H9 (cell line): ENCODE results near the gene ANP32B. TPM values are rescaled to one million over a fixed set of nuclear protein-coding genes. Genes with fewer than 3 reads are reported as not detected.

Source experiments
- DNase-seq: peaks from one replicate; pipeline ENCODE4 v3.0.0-alpha.2; 2017
- H2AFZ ChIP-seq: one replicate; pipeline ENCODE4 v1.6.1; 2013; ENCODE audit warnings: mild to moderate bottlenecking, low read length, control low read depth, moderate library complexity
- H2AK5ac ChIP-seq: 2 replicates; pipeline ENCODE4 v1.6.1; 2013; ENCODE audit warnings: low read length, control low read depth, mixed read lengths; ENCODE audit not compliant: insufficient read length
- H2BK120ac ChIP-seq: one replicate; pipeline ENCODE4 v1.6.1; 2013; ENCODE audit warnings: low read depth, mild to moderate bottlenecking, low read length, control low read depth, inconsistent platforms; ENCODE audit not compliant: poor library complexity, severe bottlenecking
- H2BK12ac ChIP-seq: 2 replicates; pipeline ENCODE4 v1.6.1; 2013; ENCODE audit warnings: low read length, control low read depth, mixed read lengths, low read depth; ENCODE audit not compliant: insufficient read length
- H2BK15ac ChIP-seq: 2 replicates; pipeline ENCODE4 v1.6.1; 2013; ENCODE audit warnings: low read depth, low read length, control low read depth
- H2BK20ac ChIP-seq: one replicate; pipeline ENCODE4 v1.6.1; 2013; ENCODE audit warnings: low read depth, mild to moderate bottlenecking, low read length, control low read depth, inconsistent platforms; ENCODE audit not compliant: poor library complexity, severe bottlenecking
- H2BK5ac ChIP-seq: 2 replicates; pipeline ENCODE4 v1.6.1; 2013; ENCODE audit warnings: low read length, control low read depth, mixed read lengths; ENCODE audit not compliant: insufficient read length
- H3K14ac ChIP-seq: 2 replicates; pipeline ENCODE4 v1.6.1; 2013; ENCODE audit warnings: low read length, control low read depth; ENCODE audit not compliant: insufficient read depth
- H3K18ac ChIP-seq: 2 replicates; pipeline ENCODE4 v1.6.1; 2013; ENCODE audit warnings: low read depth, mild to moderate bottlenecking, mixed read lengths, low read length, control low read depth; ENCODE audit not compliant: insufficient read length
- H3K23ac ChIP-seq: 2 replicates; pipeline ENCODE4 v1.6.1; 2013; ENCODE audit warnings: low read length, control low read depth, mixed read lengths, low read depth; ENCODE audit not compliant: insufficient read length
- H3K23me2 ChIP-seq: 2 replicates; pipeline ENCODE4 v1.6.1; 2013; ENCODE audit warnings: low read depth, mild to moderate bottlenecking, mixed read lengths, low read length, control low read depth; ENCODE audit not compliant: insufficient read length, poor library complexity, severe bottlenecking
- H3K27ac ChIP-seq: 2 replicates; pipeline ENCODE4 v1.5.1; 2013; ENCODE audit warnings: low read length, control low read depth, mixed read lengths, low read depth; ENCODE audit not compliant: insufficient read length
- H3K27me3 ChIP-seq: 2 replicates; pipeline ENCODE4 v1.6.1; 2013; ENCODE audit warnings: low read length, control low read depth, inconsistent platforms; ENCODE audit not compliant: insufficient read depth
- H3K4ac ChIP-seq: 2 replicates; pipeline ENCODE4 v1.6.1; 2013; ENCODE audit warnings: low read depth, mild to moderate bottlenecking, control low read depth, inconsistent platforms, low read length, moderate library complexity
- H3K4me1 ChIP-seq: 2 replicates; pipeline ENCODE4 v1.6.1; 2013; ENCODE audit warnings: low read length, control low read depth, inconsistent platforms; ENCODE audit not compliant: insufficient read depth
- H3K4me2 ChIP-seq: 2 replicates; pipeline ENCODE4 v1.6.1; 2013; ENCODE audit warnings: low read length, control low read depth, mixed read lengths; ENCODE audit not compliant: insufficient read length, insufficient read depth
- H3K56ac ChIP-seq: 2 replicates; pipeline ENCODE4 v1.6.1; 2013; ENCODE audit warnings: low read depth, mild to moderate bottlenecking, mixed read lengths, low read length, control low read depth; ENCODE audit not compliant: insufficient read length
- H3K79me1 ChIP-seq: 2 replicates; pipeline ENCODE4 v1.6.1; 2013; ENCODE audit warnings: low read depth, mild to moderate bottlenecking, moderate library complexity, low read length, control low read depth, inconsistent platforms; ENCODE audit not compliant: insufficient read depth, poor library complexity, severe bottlenecking
- H3K79me2 ChIP-seq: 2 replicates; pipeline ENCODE4 v1.6.1; 2013; ENCODE audit warnings: low read length, control low read depth, inconsistent platforms; ENCODE audit not compliant: insufficient read depth
- H3K9ac ChIP-seq: 2 replicates; pipeline ENCODE4 v1.6.1; 2013; ENCODE audit warnings: low read length, control low read depth, mixed read lengths; ENCODE audit not compliant: insufficient read length; ENCODE audit errors: extremely low read depth
- H3K9me3 ChIP-seq: one replicate; pipeline ENCODE4 v1.6.1; 2013; ENCODE audit warnings: low read depth, low read length, inconsistent platforms; ENCODE audit not compliant: control insufficient read depth
- H3T11ph ChIP-seq: one replicate; pipeline ENCODE4 v1.6.1; 2013; ENCODE audit warnings: mild to moderate bottlenecking, low read length, control low read depth, inconsistent platforms
- H4K20me1 ChIP-seq: one replicate; pipeline ENCODE4 v1.6.1; 2013; ENCODE audit not compliant: control insufficient read depth, insufficient read length, insufficient read depth
- H4K5ac ChIP-seq: 2 replicates; pipeline ENCODE4 v1.6.1; 2013; ENCODE audit warnings: low read depth, mild to moderate bottlenecking, mixed read lengths, low read length, control low read depth; ENCODE audit not compliant: insufficient read length
- H4K8ac ChIP-seq: replicated peaks from 2 replicates; pipeline ENCODE4 v1.6.1; 2013; ENCODE audit warnings: low read length, control low read depth, mixed read lengths, low read depth; ENCODE audit not compliant: insufficient read length
- H4K91ac ChIP-seq: 2 replicates; pipeline ENCODE4 v1.6.1; 2013; ENCODE audit warnings: low read depth, mild to moderate bottlenecking, moderate library complexity, mixed read lengths, low read length, control low read depth; ENCODE audit not compliant: insufficient read length
- H3K27ac Mint-ChIP-seq, 3 experiments: 2 replicates in 2 of 3; 3 replicates in 1 of 3; pipeline ENCODE4 v1.8.0; 2020 to 2021; ENCODE audit warnings: mixed read lengths in 3 of 3, mild to moderate bottlenecking in 1 of 3, moderate library complexity in 1 of 3
- H3K27me3 Mint-ChIP-seq: 2 replicates; pipeline ENCODE4 v1.8.0; 2021; ENCODE audit warnings: low read depth, mild to moderate bottlenecking, moderate library complexity, mixed read lengths
- H3K36me3 Mint-ChIP-seq, 3 experiments: 2 replicates in 2 of 3; 3 replicates in 1 of 3; pipeline ENCODE4 v1.8.0; 2020 to 2021; ENCODE audit warnings: low read depth in 3 of 3, mixed read lengths in 3 of 3; ENCODE audit not compliant: insufficient read depth in 1 of 3
- H3K4me1 Mint-ChIP-seq, 2 experiments: 2 replicates each; pipeline ENCODE4 v1.8.0; 2020; ENCODE audit warnings: mixed read lengths in 2 of 2
- H3K4me3 Mint-ChIP-seq, 2 experiments: 2 replicates in 1 of 2; 3 replicates in 1 of 2; pipeline ENCODE4 v1.8.0; 2020 to 2021; ENCODE audit warnings: mild to moderate bottlenecking in 2 of 2, mixed read lengths in 2 of 2, moderate library complexity in 1 of 2
- H3K9me3 Mint-ChIP-seq, 2 experiments: 2 replicates in 1 of 2; 3 replicates in 1 of 2; pipeline ENCODE4 v1.8.0; 2020; ENCODE audit warnings: mild to moderate bottlenecking in 2 of 2, mixed read lengths in 2 of 2, moderate library complexity in 1 of 2
- WGBS: extraction: QIAGEN DNeasy Blood & Tissue Kit; methylation state at CpG from one replicate; pipeline ENCODE4 v1.1.7; 2013; ENCODE audit warnings: missing lambda C conversion rate, low lambda C conversion rate, mixed read lengths; ENCODE audit not compliant: insufficient read length; ENCODE audit errors: extremely low coverage; 5-methylcytosine and 5-hydroxymethylcytosine counted together
- total RNA-seq: library from RNA; stranded (reverse); gene quantifications from 2 replicates; pipeline ENCODE4 v1.2.1, GENCODE V29; 2021
- TF ChIP-seq, protein P1 (sequence below): fragments of 200-600 bp; sonication (generic); conservative IDR thresholded peaks from 3 replicates; pipeline ENCODE4 v1.8.0; 2021; ENCODE audit warnings: antibody characterized with exemption, mild to moderate bottlenecking

ANP32B gene
- total RNA-seq, 1 experiment from 2014 or later, result 91.6 TPM

DNA sequence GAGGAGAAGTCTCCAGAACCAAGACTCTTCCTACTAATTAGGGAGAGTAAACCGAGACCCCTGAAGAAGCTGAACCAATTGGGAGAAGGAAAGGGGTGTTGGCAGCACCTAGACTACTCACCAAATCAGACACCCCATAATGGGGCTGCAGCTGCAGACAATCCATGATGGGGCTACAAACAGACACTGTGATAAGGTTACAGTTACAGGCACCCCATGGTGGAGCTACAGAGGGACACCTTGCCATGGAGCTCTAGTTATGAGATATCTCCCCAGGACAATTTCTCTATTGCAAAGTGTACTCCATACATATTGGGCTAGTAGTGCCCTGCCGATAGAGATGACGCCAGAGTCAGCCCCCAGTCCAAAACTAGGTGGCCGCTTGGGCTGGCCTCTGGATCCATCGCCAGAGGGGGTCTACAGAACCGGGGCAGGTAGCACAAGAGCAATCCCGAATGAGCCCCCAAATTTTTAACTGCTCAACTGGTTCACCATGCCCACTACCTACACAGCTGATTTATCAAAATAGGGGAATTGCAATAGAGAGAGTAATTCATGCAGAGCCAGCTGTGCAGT lies 71.3 kb downstream of the ANP32B start:
- no peaks in the 10 kb centered on the region; the same call in 1 of the 2 replicates for H3K79me2 ChIP-seq
- H3K4me1 ChIP-seq, result peaks cover 2% of the 10 kb centered on the region; the same call in 1 of the 2 replicates
- H3K27ac ChIP-seq, result no peak overlapping the region
- no peak overlapping the region for H2BK15ac ChIP-seq
- H2AK5ac ChIP-seq, result no peak overlapping the region
- H4K91ac ChIP-seq, result no peak overlapping the region
- no peak overlapping the region for H2BK120ac ChIP-seq
- H3K9ac ChIP-seq, result no peak overlapping the region
- no peak overlapping the region for H2BK20ac ChIP-seq
- H2BK12ac ChIP-seq, result no peak overlapping the region
- no peak overlapping the region for H2AFZ ChIP-seq
- Mint-ChIP-seq H3K9me3 (no peaks in the 10 kb centered on the region), H3K36me3 (peaks cover 0 to 2% (median 0%) of the 10 kb centered on the region in 3 experiments; a peak in 2 of 7 replicates), H3K4me1 (peaks cover 7% of the 10 kb centered on the region in 2 experiments), H3K27ac (no peak overlapping the region), H3K4me3 (no peak overlapping the region), H3K27me3 (peaks cover 24% of the 10 kb centered on the region)
- H3K27me3 ChIP-seq, result no peaks in the 10 kb centered on the region
- H3K4me2 ChIP-seq, result no peak overlapping the region
- TF ChIP-seq, protein P1, sequence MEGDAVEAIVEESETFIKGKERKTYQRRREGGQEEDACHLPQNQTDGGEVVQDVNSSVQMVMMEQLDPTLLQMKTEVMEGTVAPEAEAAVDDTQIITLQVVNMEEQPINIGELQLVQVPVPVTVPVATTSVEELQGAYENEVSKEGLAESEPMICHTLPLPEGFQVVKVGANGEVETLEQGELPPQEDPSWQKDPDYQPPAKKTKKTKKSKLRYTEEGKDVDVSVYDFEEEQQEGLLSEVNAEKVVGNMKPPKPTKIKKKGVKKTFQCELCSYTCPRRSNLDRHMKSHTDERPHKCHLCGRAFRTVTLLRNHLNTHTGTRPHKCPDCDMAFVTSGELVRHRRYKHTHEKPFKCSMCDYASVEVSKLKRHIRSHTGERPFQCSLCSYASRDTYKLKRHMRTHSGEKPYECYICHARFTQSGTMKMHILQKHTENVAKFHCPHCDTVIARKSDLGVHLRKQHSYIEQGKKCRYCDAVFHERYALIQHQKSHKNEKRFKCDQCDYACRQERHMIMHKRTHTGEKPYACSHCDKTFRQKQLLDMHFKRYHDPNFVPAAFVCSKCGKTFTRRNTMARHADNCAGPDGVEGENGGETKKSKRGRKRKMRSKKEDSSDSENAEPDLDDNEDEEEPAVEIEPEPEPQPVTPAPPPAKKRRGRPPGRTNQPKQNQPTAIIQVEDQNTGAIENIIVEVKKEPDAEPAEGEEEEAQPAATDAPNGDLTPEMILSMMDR, result no peak
- no CpG with 5 or more reads among the region's 7 CpGs for WGBS
- no peaks in the 10 kb centered on the region for H3K79me1 ChIP-seq
- H4K20me1 ChIP-seq, result no peaks in the 10 kb centered on the region
- no peak for DNase-seq
- no peak overlapping the region for H4K5ac ChIP-seq
- H3K9me3 ChIP-seq, result no peaks in the 10 kb centered on the region
- no peak overlapping the region for H4K8ac ChIP-seq
- H3K4ac ChIP-seq, result no peak overlapping the region
- no peak overlapping the region for H3K14ac ChIP-seq
- H3K23ac ChIP-seq, result no peak overlapping the region
- H3K56ac ChIP-seq, result no peak overlapping the region
- no peak overlapping the region for H3T11ph ChIP-seq
- H3K23me2 ChIP-seq, result peaks cover 11% of the 10 kb centered on the region
- H2BK5ac ChIP-seq, result no peak overlapping the region
- H3K18ac ChIP-seq, result no peak overlapping the region
